Measurements from ENCODE around the gene ZMYND11. TPM values are rescaled to one million over a fixed set of nuclear protein-coding genes. Genes with fewer than 3 reads are reported as not detected.
"Not testable (repeated sequence)": the region's sequence is repeated elsewhere in the genome, so short reads cannot be mapped to it uniquely, and the experiment has no call there.

Gene ZMYND11
- total RNA-seq, 1 donor from 2014 or later = 64.9 TPM

DNA sequence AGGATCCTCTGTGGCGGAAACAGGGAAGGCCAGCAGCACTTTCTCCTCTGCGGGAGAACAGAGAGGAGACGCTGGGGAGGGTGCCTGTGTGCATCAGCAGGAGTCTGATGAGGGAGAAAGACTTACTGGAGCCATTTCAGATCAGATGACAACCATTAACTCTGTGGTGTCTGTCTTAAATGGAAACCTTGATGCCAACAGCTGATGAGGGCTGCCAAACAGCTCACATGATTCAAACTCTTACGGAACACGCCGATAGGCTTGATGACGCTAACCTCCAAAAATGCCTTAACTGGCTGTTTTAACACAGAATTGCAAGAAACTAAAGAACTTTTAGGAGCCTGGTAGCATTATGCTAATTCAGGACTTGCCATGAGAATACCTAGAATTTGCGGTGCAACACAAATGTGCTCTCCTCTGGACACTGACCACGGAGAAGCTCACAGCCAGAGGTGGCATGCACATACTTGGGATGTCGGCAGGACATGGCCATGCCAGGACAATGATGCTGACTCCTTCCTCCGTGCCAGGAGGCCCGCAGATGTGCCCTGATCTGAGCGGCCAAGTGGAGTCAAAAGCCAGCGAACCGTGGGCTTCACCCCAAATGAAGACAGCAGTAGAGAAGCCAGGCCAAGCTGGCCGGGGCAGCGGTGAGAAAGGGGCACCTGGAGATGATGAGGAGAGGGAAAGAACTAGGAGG is 154.9 kb downstream of the ZMYND11 start:
- intact Hi-C loops (cut with DNase I) = no loop called here
- ATAC-seq (ENCODE audit: poor library complexity) = no peak
- DNase-seq = no peak

DNA sequence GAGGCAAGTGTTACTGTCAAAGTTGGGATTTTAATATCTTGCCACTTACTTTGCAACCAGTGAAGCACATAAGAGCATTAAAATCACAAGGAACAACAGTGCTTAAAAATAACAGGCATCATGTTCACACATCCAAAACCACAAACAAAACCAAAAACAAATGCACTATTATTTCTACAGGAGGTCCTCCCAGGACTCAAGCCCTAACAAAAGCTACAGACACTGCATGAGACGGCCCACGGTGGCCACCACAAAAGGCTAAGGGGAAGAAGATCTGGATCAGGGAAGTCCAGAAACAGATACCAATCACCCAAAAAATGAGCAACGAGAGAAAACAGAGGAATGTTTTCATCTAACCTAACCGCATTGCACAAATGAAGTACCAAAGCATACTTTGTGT is 158.4 kb downstream of the ZMYND11 start:
- intact Hi-C loops (cut with DNase I) = no loop called here
- DNase-seq (no peak), ATAC-seq (ENCODE audit: poor library complexity) (no peak)

GRCh38 chr10:297567-297966 is 162.3 kb downstream of the ZMYND11 start:
- DNase-seq (no peak), ATAC-seq (ENCODE audit: poor library complexity) (peak; percentile 41)
- intact Hi-C loops (cut with DNase I) = no loop called here

DNA sequence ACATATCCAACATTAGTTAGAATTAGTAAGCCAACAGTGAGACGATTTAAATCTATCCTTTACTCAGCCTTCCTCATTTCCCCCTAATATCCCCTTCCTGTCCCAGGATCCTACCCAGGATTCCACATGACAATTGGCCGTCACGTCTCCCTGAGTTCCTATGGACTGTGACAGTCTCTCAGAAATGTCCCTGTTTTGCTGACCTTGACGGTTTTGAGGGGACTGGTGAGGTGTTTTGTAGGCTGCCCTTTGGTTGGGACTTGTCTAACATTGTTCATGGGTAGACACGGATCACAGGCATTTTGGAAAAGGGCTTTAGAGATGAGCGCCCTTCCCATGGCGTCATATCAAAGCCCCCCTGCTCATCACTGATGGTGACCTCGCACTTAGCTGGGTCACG is 162.8 kb downstream of the ZMYND11 start:
- intact Hi-C loops (cut with DNase I) = no loop called here
- DNase-seq (no peak), ATAC-seq (ENCODE audit: poor library complexity) (no peak)

DNA sequence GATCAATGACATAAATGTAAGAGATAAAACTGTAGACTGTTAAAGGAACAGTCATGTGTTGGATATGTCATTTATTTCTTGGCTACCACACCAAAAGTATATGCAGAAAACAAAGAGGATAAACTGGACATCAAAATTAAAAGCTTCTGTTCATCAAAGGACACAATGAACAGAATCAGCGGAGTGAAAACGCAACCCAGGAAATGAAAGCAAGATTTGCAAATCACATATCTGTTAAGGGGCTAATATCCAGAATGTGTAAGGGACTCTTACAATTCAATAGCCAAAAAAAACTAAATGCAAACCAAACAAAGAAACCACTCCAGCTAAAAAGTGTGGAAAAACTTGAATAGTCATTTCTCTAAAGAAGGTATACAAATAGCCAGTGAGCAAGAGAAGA is 164.3 kb downstream of the ZMYND11 start:
- intact Hi-C loops (cut with DNase I) = no loop called here
- ATAC-seq (ENCODE audit: poor library complexity) = no peak

GRCh38 chr10:299969-300368 is 164.7 kb downstream of the ZMYND11 start:
- intact Hi-C loops (cut with DNase I) = no loop called here
- ATAC-seq (ENCODE audit: poor library complexity) (no peak), DNase-seq (no peak)

More for the DNA sequence above, 164.3 kb downstream of the ZMYND11 start:
- DNase-seq = no peak

GRCh38 chr10:300580-300979 is 165.3 kb downstream of the ZMYND11 start:
- intact Hi-C loops (cut with DNase I); DNase-seq; ATAC-seq (ENCODE audit: poor library complexity): not testable (repeated sequence)

DNA sequence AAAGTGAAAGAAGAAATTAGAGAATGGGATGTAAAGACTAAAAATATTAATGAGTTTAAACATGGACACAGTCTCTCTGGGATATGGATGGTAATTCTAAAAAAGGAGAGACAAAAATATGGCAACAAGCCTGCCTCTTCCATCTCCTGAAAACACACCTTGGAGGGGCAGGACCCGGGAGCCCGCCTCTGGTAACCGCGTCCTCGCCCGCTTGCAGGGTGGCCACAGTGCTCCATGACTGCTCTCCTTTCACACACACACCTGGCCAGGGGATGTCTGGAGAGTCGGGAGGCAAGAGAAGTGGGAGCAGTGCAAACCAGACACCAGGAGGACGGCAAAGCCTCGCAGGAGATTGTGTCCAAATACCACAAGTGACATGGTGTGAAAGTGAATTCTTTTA is 166.3 kb downstream of the ZMYND11 start:
- ATAC-seq (ENCODE audit: poor library complexity) = no peak

More for the DNA sequence above, 166.3 kb downstream of the ZMYND11 start:
- intact Hi-C loops (cut with DNase I) = no loop called here
- no peak for DNase-seq

Other genes starting within 250 kb of the ZMYND11 start
- gene TUBB8, start 86.2 kb upstream of the ZMYND11 start, total RNA-seq = not detected

All from Right ventricle myocardium superior (tissue), 1 donor.